ENCODE results near the gene FOXO3. TPM values are rescaled to one million over a fixed set of nuclear protein-coding genes. Genes with fewer than 3 reads are reported as not detected.
"Not testable (repeated sequence)": the region's sequence is repeated elsewhere in the genome, so short reads cannot be mapped to it uniquely, and the experiment has no call there.

FOXO3 gene
- total RNA-seq, 1 donor from 2014 or later, result 37.3 TPM

- Histone ChIP-seq H3K27ac (ENCODE audit: low read depth, low read length) (no peak overlapping the region), H3K9me3 (ENCODE audit: insufficient read depth, low read depth, low read length) (no peaks in the 10 kb centered on the region), H3K4me2 (ENCODE audit: low read length) (no peak overlapping the region), H3K4me3 (ENCODE audit: insufficient read depth, low read depth, low read length) (no peak overlapping the region), H3K36me3 (ENCODE audit: insufficient read depth, low read length) (no peaks in the 10 kb centered on the region), H4K20me1 (ENCODE audit: insufficient read depth, low read length) (no peaks in the 10 kb centered on the region), H3K4me1 (ENCODE audit: insufficient read depth, low read length) (no peaks in the 10 kb centered on the region), H2AFZ (ENCODE audit: low read depth, low read length) (no peak overlapping the region), H3K27me3 (ENCODE audit: insufficient read depth, low read length) (peaks cover 6% of the 10 kb centered on the region), H3K9ac (ENCODE audit: low read length) (no peak overlapping the region), H3K79me2 (ENCODE audit: insufficient read depth, low read length) (no peaks in the 10 kb centered on the region)
- no peaks in the 10 kb centered on the region for H3K9me3 Mint-ChIP-seq (ENCODE audit: unreplicated experiment)
- no peaks in the 10 kb centered on the region for H3K4me1 Mint-ChIP-seq (ENCODE audit: low read depth, unreplicated experiment)
- H3K27ac Mint-ChIP-seq (ENCODE audit: unreplicated experiment), result no peak overlapping the region
- no peak for FAIRE-seq
- peaks cover 19% of the 10 kb centered on the region for H3K27me3 Mint-ChIP-seq (ENCODE audit: low read depth, unreplicated experiment)
- H3K4me3 Mint-ChIP-seq (ENCODE audit: unreplicated experiment), result no peak overlapping the region
- TF ChIP-seq EZH2 (IDR thresholded peaks at IDR 0.05; ENCODE audit: insufficient read depth, low read length) (no peak), CTCF (IDR thresholded peaks at IDR 0.05; ENCODE audit: insufficient read depth, low read depth, low read length) (no peak)
- H3K36me3 Mint-ChIP-seq (ENCODE audit: low read depth, unreplicated experiment), result no peaks in the 10 kb centered on the region
- DNase-seq (ENCODE audit: low read depth), result no peak
These were observed 29.4 kb upstream of the FOXO3 start for GRCh38 chr6:108531332-108531731.

GRCh38 chr6:108535114-108535742 is 25.5 kb upstream of the FOXO3 start:
- no peak overlapping the region for H3K4me2 ChIP-seq (ENCODE audit: low read length)
- no peak overlapping the region for H3K4me3 Mint-ChIP-seq (ENCODE audit: unreplicated experiment)
- no peaks in the 10 kb centered on the region for H3K9me3 ChIP-seq (ENCODE audit: insufficient read depth, low read depth, low read length)
- no peak overlapping the region for H3K9ac ChIP-seq (ENCODE audit: low read length)
- no peaks in the 10 kb centered on the region for H3K9me3 Mint-ChIP-seq (ENCODE audit: unreplicated experiment)
- H3K27me3 Mint-ChIP-seq (ENCODE audit: low read depth, unreplicated experiment), result peaks cover 19% of the 10 kb centered on the region
- no peak overlapping the region for H3K27ac ChIP-seq (ENCODE audit: low read depth, low read length)
- no peak for TF ChIP-seq EZH2 (IDR thresholded peaks at IDR 0.05; ENCODE audit: insufficient read depth, low read length)
- TF ChIP-seq CTCF (IDR thresholded peaks at IDR 0.05; ENCODE audit: insufficient read depth, low read depth, low read length), result no peak
- no peak overlapping the region for H3K27ac Mint-ChIP-seq (ENCODE audit: unreplicated experiment)
- H2AFZ ChIP-seq (ENCODE audit: low read depth, low read length), result no peak overlapping the region
- FAIRE-seq, result no peak
- no peak overlapping the region for H3K4me3 ChIP-seq (ENCODE audit: insufficient read depth, low read depth, low read length)
- no peaks in the 10 kb centered on the region for H3K79me2 ChIP-seq (ENCODE audit: insufficient read depth, low read length)
- no peaks in the 10 kb centered on the region for H3K36me3 ChIP-seq (ENCODE audit: insufficient read depth, low read length)
- no peak for DNase-seq (ENCODE audit: low read depth)
- no peaks in the 10 kb centered on the region for H3K4me1 ChIP-seq (ENCODE audit: insufficient read depth, low read length)
- no peaks in the 10 kb centered on the region for H3K4me1 Mint-ChIP-seq (ENCODE audit: low read depth, unreplicated experiment)
- H3K36me3 Mint-ChIP-seq (ENCODE audit: low read depth, unreplicated experiment), result no peaks in the 10 kb centered on the region
- H4K20me1 ChIP-seq (ENCODE audit: insufficient read depth, low read length), result no peaks in the 10 kb centered on the region
- peaks cover 6% of the 10 kb centered on the region for H3K27me3 ChIP-seq (ENCODE audit: insufficient read depth, low read length)

GRCh38 chr6:108535920-108536535 is 24.7 kb upstream of the FOXO3 start:
- not testable (repeated sequence) for FAIRE-seq; H3K36me3 ChIP-seq (ENCODE audit: insufficient read depth, low read length); DNase-seq (ENCODE audit: low read depth); H3K4me3 Mint-ChIP-seq (ENCODE audit: unreplicated experiment); H3K9me3 Mint-ChIP-seq (ENCODE audit: unreplicated experiment); H3K4me2 ChIP-seq (ENCODE audit: low read length); H3K27ac Mint-ChIP-seq (ENCODE audit: unreplicated experiment); H4K20me1 ChIP-seq (ENCODE audit: insufficient read depth, low read length); H2AFZ ChIP-seq (ENCODE audit: low read depth, low read length); H3K27me3 ChIP-seq (ENCODE audit: insufficient read depth, low read length); H3K9me3 ChIP-seq (ENCODE audit: insufficient read depth, low read depth, low read length); H3K36me3 Mint-ChIP-seq (ENCODE audit: low read depth, unreplicated experiment); H3K4me3 ChIP-seq (ENCODE audit: insufficient read depth, low read depth, low read length); H3K4me1 ChIP-seq (ENCODE audit: insufficient read depth, low read length); H3K4me1 Mint-ChIP-seq (ENCODE audit: low read depth, unreplicated experiment); H3K9ac ChIP-seq (ENCODE audit: low read length); H3K27ac ChIP-seq (ENCODE audit: low read depth, low read length); H3K79me2 ChIP-seq (ENCODE audit: insufficient read depth, low read length)
- peaks cover 19% of the 10 kb centered on the region for H3K27me3 Mint-ChIP-seq (ENCODE audit: low read depth, unreplicated experiment)
